GM12865 (cell line): ENCODE measurements around the gene RIOK2.

Experiments
- DNase-seq: peaks from one replicate; pipeline ENCODE4 v3.0.0; 2010; ENCODE audit warnings: low read depth
- H3K4me3 ChIP-seq: 2 replicates; pipeline ENCODE4 v1.5.1; 2011; ENCODE audit warnings: mild to moderate bottlenecking, low read depth, low read length, control low read depth
- CTCF ChIP-seq: IDR thresholded peaks from 2 replicates; pipeline ENCODE4 v1.5.1; 2011; ENCODE audit warnings: low read length, control low read depth, low read depth, inconsistent platforms; ENCODE audit not compliant: insufficient read depth; ENCODE audit errors: missing control alignments

Gene RIOK2

GRCh38 chr5:97183100-97183929, at the start of gene RIOK2:
Gene RIOK2, minus strand, starts transcription at chr5:97183247. Its CDS starts 56 bp downstream, at chr5:97183191.
- TF ChIP-seq CTCF, result no peak
- peak within 1 kb of the TSS; percentile 85 for H3K4me3 ChIP-seq
- peak; percentile 99 for DNase-seq

GRCh38 chr5:97231025-97231636, 48.1 kb upstream of the RIOK2 start:
- H3K4me3 ChIP-seq, result no peak overlapping the region
- peak; percentile 74 for DNase-seq
- TF ChIP-seq CTCF, result peak; percentile 72

- DNase-seq, result no peak
- no peak overlapping the region for H3K4me3 ChIP-seq
- no peak for TF ChIP-seq CTCF
These were observed 46.7 kb upstream of the RIOK2 start for GRCh38 chr5:97229688-97230285.

GRCh38 chr5:97229196-97229595, 46.1 kb upstream of the RIOK2 start:
- DNase-seq, result no peak
- H3K4me3 ChIP-seq, result no peak overlapping the region
- no peak for TF ChIP-seq CTCF

GRCh38 chr5:97225222-97225621, 42.2 kb upstream of the RIOK2 start:
- H3K4me3 ChIP-seq, result no peak overlapping the region
- TF ChIP-seq CTCF, result no peak
- no peak for DNase-seq

GRCh38 chr5:97224112-97224750, 41.2 kb upstream of the RIOK2 start:
- DNase-seq, result no peak
- no peak overlapping the region for H3K4me3 ChIP-seq
- no peak for TF ChIP-seq CTCF
